ENCODE results near the gene TRIM2.

The TRIM2 gene

GRCh38 chr4:153384160-153384559, 179.9 kb downstream of the TRIM2 start:
- TF ChIP-seq, protein P1, sequence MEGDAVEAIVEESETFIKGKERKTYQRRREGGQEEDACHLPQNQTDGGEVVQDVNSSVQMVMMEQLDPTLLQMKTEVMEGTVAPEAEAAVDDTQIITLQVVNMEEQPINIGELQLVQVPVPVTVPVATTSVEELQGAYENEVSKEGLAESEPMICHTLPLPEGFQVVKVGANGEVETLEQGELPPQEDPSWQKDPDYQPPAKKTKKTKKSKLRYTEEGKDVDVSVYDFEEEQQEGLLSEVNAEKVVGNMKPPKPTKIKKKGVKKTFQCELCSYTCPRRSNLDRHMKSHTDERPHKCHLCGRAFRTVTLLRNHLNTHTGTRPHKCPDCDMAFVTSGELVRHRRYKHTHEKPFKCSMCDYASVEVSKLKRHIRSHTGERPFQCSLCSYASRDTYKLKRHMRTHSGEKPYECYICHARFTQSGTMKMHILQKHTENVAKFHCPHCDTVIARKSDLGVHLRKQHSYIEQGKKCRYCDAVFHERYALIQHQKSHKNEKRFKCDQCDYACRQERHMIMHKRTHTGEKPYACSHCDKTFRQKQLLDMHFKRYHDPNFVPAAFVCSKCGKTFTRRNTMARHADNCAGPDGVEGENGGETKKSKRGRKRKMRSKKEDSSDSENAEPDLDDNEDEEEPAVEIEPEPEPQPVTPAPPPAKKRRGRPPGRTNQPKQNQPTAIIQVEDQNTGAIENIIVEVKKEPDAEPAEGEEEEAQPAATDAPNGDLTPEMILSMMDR (IDR thresholded peaks at IDR 0.05; ENCODE audit: low read depth, low read length) = no peak

GRCh38 chr4:153385784-153386183, 181.5 kb downstream of the TRIM2 start:
- TF ChIP-seq, protein P1 (IDR thresholded peaks at IDR 0.05; ENCODE audit: low read depth, low read length) = no peak
- H3K4me3 ChIP-seq (ENCODE audit: low read depth, low read length) = no peak overlapping the region

More at GRCh38 chr4:153384160-153384559, 179.9 kb downstream of the TRIM2 start:
- no peak overlapping the region for H3K4me3 ChIP-seq (ENCODE audit: low read depth, low read length)

- H3K4me3 ChIP-seq (ENCODE audit: low read depth, low read length) = no peak overlapping the region
- TF ChIP-seq, protein P1 (IDR thresholded peaks at IDR 0.05; ENCODE audit: low read depth, low read length) = no peak
These were observed 183.7 kb downstream of the TRIM2 start for GRCh38 chr4:153387981-153388380.

Data from WI38 (cell line).